Measurements from ENCODE around the gene SPRR1A.

Gene SPRR1A

DNA sequence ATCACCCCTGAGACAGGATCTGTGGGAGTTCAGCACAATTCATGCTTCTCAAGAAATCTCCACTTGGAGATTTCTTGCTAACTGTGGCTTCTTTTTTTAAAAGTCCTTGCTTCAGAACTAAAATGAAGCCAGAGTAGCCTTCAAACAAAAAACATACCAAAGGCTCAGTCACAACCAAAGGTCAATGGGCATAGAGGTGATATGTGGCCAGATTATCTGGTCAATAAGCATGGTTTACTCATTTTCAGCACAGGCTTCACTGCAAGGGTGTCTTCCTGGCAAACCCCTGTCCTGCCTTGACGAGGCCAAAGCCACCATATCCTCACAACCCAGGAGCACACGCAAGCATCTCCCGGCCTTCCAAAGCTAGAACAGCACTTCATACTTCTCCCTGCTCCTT is 24.6 kb upstream of the SPRR1A start:
- Histone ChIP-seq H3K4me1 (ENCODE audit: control insufficient read depth, insufficient read depth, low read length) (no peaks in the 10 kb centered on the region), H3K36me3 (ENCODE audit: control insufficient read depth in 2 of 2, insufficient read depth in 1 of 2, low read length in 2 of 2) (no peaks in the 10 kb centered on the region), H3K9me3 (ENCODE audit: control insufficient read depth, insufficient read depth, low read depth, low read length) (no peaks in the 10 kb centered on the region), H3K27ac (ENCODE audit: extremely low read depth, low read depth, low read length) (no peak overlapping the region), H3K4me3 (ENCODE audit: low read depth, low read length) (no peak overlapping the region)
- ChIA-PET CTCF (no interaction called here), POLR2A (no interaction called here)
- no peak for TF ChIP-seq ZNF792 (tag by site-specific recombination; IDR thresholded peaks at IDR 0.05)
- no peak for TF ChIP-seq YY1 (tag by site-specific recombination; IDR thresholded peaks at IDR 0.05)
- TF ChIP-seq ZNF473 (tag by site-specific recombination; IDR thresholded peaks at IDR 0.05): no peak
- no peak for TF ChIP-seq ZNF555 (tag by site-specific recombination; conservative IDR thresholded peaks at IDR 0.05)
- TF ChIP-seq ZNF785 (tag by site-specific recombination; IDR thresholded peaks at IDR 0.05): no peak
- TF ChIP-seq ZNF560 (tag by site-specific recombination; IDR thresholded peaks at IDR 0.05; ENCODE audit: borderline replicate concordance): no peak
- TF ChIP-seq ZBTB1 (tag by site-specific recombination; IDR thresholded peaks at IDR 0.05): no peak
- TF ChIP-seq ZNF174 (tag by site-specific recombination; IDR thresholded peaks at IDR 0.05): no peak
- TF ChIP-seq ZNF121 (tag by site-specific recombination; IDR thresholded peaks at IDR 0.05): no peak
- no peak for TF ChIP-seq ZNF626 (tag by site-specific recombination; IDR thresholded peaks at IDR 0.05)
- TF ChIP-seq ZNF596 (tag by site-specific recombination; IDR thresholded peaks at IDR 0.05): no peak

DNA sequence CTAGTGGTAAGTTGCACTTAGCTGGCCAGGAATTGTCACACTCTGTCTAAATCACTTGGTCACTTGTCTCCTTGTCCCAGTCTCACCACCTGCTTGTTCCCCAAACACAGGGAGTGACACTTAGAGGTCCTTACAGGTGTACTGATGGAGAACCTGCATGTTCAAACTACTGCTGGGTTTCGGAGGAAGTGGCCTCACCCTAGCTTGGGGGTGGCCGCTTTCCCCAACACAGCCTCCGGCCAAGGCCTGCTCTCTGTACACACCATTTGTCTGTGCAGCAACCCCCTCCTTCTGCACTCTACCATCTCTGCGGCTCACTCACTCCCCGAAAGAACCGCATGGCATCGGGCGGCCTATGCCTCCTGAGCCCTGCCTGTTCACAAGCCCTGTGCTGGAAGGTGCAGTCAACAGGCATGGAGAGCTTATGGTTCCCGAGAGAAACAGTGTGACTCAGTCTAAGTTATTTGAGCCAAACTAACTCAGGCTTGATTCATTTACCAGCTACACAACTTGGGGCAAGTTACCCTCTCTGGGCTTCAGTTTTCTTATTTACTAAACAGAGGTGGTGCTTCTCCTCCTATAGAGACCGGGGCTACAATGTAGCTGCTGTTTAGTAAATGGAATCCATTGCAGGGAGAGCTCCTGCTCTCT is 24.0 kb upstream of the SPRR1A start:
- Histone ChIP-seq H3K36me3 (ENCODE audit: control insufficient read depth in 2 of 2, insufficient read depth in 1 of 2, low read length in 2 of 2) (no peaks in the 10 kb centered on the region), H3K4me3 (ENCODE audit: low read depth, low read length) (no peak overlapping the region), H3K27ac (ENCODE audit: extremely low read depth, low read depth, low read length) (no peak overlapping the region), H3K4me1 (ENCODE audit: control insufficient read depth, insufficient read depth, low read length) (no peaks in the 10 kb centered on the region), H3K9me3 (ENCODE audit: control insufficient read depth, insufficient read depth, low read depth, low read length) (no peaks in the 10 kb centered on the region)
- CTCF ChIA-PET: interaction anchor here (0.9 kb wide), 1 partner anchor 233 kb away, joined by 4 read pairs; no protein-coding TSS in a partner anchor
- TF ChIP-seq ZNF155 (tag by site-specific recombination; IDR thresholded peaks at IDR 0.05) (no peak), ZFP3 (tag by site-specific recombination; IDR thresholded peaks at IDR 0.05; ENCODE audit: low read depth) (no peak), ZNF324 (tag by site-specific recombination; IDR thresholded peaks at IDR 0.05) (no peak), ZNF266 (tag by site-specific recombination; IDR thresholded peaks at IDR 0.05; ENCODE audit: low read depth) (no peak), ZNF776 (tag by site-specific recombination; IDR thresholded peaks at IDR 0.05; ENCODE audit: borderline replicate concordance) (no peak), ZNF335 (tag by site-specific recombination; conservative IDR thresholded peaks at IDR 0.05) (no peak), ZNF24 (tag by site-specific recombination; IDR thresholded peaks at IDR 0.05) (no peak), ZSCAN16 (tag by site-specific recombination; IDR thresholded peaks at IDR 0.05) (no peak), ZNF768 (tag by site-specific recombination; IDR thresholded peaks at IDR 0.05) (no peak)
- TF ChIP-seq, protein P1, sequence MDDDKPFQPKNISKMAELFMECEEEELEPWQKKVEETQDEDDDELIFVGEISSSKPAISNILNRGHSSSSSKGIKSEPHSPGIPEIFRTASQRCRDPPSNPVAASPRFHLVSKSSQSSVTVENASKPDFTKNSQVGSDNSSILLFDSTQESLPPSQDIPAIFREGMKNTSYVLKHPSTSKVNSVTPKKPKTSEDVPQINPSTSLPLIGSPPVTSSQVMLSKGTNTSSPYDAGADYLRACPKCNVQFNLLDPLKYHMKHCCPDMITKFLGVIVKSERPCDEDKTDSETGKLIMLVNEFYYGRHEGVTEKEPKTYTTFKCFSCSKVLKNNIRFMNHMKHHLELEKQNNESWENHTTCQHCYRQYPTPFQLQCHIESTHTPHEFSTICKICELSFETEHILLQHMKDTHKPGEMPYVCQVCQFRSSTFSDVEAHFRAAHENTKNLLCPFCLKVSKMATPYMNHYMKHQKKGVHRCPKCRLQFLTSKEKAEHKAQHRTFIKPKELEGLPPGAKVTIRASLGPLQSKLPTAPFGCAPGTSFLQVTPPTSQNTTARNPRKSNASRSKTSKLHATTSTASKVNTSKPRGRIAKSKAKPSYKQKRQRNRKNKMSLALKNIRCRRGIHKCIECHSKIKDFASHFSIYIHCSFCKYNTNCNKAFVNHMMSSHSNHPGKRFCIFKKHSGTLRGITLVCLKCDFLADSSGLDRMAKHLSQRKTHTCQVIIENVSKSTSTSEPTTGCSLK (tag by site-specific recombination; IDR thresholded peaks at IDR 0.05): no peak
- POLR2A ChIA-PET: no interaction called here

DNA sequence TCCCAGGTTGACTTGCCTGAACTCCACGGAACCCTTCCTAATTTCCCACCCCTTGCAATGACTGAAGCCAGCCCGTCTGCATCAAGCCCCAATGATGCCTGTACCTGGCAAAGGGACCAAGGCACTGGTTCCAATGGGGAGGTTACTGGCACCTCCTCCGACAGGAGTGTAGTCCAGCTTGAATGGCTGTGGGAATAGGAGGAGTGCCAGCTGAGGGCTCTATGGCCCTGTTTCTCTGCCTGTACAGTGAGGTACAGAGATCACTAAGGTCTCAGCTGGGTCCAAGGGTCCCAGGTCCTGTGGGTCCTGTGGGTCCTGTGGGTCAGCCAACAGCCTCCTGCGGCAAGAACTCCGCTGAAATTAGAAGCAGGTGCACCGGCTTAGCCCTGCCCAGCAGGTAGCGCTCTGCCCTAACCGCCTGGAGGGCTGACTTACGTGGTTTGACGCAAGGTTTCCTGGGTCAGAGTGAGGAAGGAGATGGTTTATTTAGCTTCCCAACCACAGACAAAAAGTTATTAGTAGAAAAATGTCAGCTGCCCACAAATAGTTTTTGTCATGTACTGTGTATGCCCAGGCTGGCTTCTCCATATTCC is 23.3 kb upstream of the SPRR1A start:
- POLR2A ChIA-PET: no interaction called here
- no peaks in the 10 kb centered on the region for H3K9me3 ChIP-seq (ENCODE audit: control insufficient read depth, insufficient read depth, low read depth, low read length)
- H3K27ac ChIP-seq (ENCODE audit: extremely low read depth, low read depth, low read length): no peak overlapping the region
- H3K36me3 ChIP-seq (ENCODE audit: control insufficient read depth in 2 of 2, insufficient read depth in 1 of 2, low read length in 2 of 2): no peaks in the 10 kb centered on the region
- H3K4me1 ChIP-seq (ENCODE audit: control insufficient read depth, insufficient read depth, low read length): no peaks in the 10 kb centered on the region
- CTCF ChIA-PET: interaction anchor here (0.9 to 1.0 kb wide), 2 partner anchors 210 to 232 kb away, joined by 3 to 4 read pairs; no protein-coding TSS in a partner anchor
- no peak overlapping the region for H3K4me3 ChIP-seq (ENCODE audit: low read depth, low read length)
- TF ChIP-seq ZNF133 (tag by site-specific recombination; IDR thresholded peaks at IDR 0.05) (no peak), ZNF621 (tag by site-specific recombination; IDR thresholded peaks at IDR 0.05) (no peak), GLIS1 (tag by site-specific recombination; IDR thresholded peaks at IDR 0.05) (no peak), ZNF23 (tag by site-specific recombination; IDR thresholded peaks at IDR 0.05; ENCODE audit: borderline replicate concordance) (no peak), REPIN1 (tag by site-specific recombination; IDR thresholded peaks at IDR 0.05; ENCODE audit: low read depth) (no peak)

Data from HEK293 (cell line).